Upper lobe of left lung (tissue), 4 donors: ENCODE data around the gene TTLL4.

ENCODE experiments used
- CTCF ChIP-seq, 6 experiments: fragments of 450-650 bp in 4 of 6; fragments of 200-600 bp in 2 of 6; sonication (generic) in 2 of 6; IDR thresholded peaks; one replicate each; pipeline ENCODE4 v1.5.1; 2016 to 2019; ENCODE audit warnings: antibody characterized with exemption in 6 of 6
- EP300 ChIP-seq, 4 donors: sonication (generic); formaldehyde crosslinking; IDR thresholded peaks; one replicate each; pipeline ENCODE4 v1.5.1; 2017; ENCODE audit warnings: antibody characterized with exemption in 4 of 4, control low read depth in 2 of 4

GRCh38 chr2:218703341-218703740 lies 7.3 kb upstream of the TTLL4 start:
- TF ChIP-seq CTCF (IDR thresholded peaks at IDR 0.05), result no peak
- no peak for TF ChIP-seq EP300 (IDR thresholded peaks at IDR 0.05)
